T-helper 1 cell treated with Interleukin-12 subunit alpha and Interleukin-12 subunit beta and Interleukin-4 antibody, amounts not matched to agents 30 ng/mL and 1 ng/mL, for 36 hours (primary cell): ENCODE results near the gene CD79B. TPM values are rescaled to one million over a fixed set of nuclear protein-coding genes. Genes with fewer than 3 reads are reported as not detected.
"Not testable (repeated sequence)": the region's sequence is repeated elsewhere in the genome, so short reads cannot be mapped to it uniquely, and the experiment has no call there.

Source experiments
- intact Hi-C: fragments of 100-400 bp; cut with micrococcal nuclease; formaldehyde crosslinking; loops from one replicate; pipeline ENCODE4 v1.15.1; 2024
- total RNA-seq: library from RNA; stranded (reverse); gene quantifications from 2 replicates; pipeline ENCODE4 v1.2.3, GENCODE V29; 2022

The CD79B gene
- total RNA-seq, 1 donor from 2014 or later = 52.5 TPM

- intact Hi-C loops = loop anchor here (5.0 kb wide), 2 partner anchors 58 to 83 kb away; no protein-coding TSS in a partner anchor
Measured at GRCh38 chr17:63934183-63935112, 2.3 kb upstream of the CD79B start.

DNA sequence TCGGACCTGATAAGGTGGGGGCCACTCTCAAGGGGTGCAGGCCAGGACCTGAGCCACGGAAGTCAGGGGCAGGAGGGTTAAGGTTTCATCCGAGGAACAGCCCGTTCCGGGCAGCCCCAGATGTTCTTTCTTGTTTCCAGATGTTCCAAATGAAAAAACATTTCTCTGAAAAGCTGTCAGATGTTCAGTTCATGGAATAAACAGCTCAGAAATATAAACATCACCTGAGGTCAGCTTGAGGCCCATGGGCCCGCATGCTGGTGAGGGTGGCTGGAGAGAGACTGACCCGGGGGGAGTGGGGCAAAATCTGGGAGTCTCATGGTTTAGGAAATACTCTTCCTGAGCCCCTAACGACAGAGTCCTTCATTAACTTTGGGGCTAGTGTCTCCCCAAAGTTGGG lies 1.5 kb upstream of the CD79B start:
- intact Hi-C loops = loop anchor here (5.0 kb wide), 2 partner anchors 59 to 84 kb away; no protein-coding TSS in a partner anchor

DNA sequence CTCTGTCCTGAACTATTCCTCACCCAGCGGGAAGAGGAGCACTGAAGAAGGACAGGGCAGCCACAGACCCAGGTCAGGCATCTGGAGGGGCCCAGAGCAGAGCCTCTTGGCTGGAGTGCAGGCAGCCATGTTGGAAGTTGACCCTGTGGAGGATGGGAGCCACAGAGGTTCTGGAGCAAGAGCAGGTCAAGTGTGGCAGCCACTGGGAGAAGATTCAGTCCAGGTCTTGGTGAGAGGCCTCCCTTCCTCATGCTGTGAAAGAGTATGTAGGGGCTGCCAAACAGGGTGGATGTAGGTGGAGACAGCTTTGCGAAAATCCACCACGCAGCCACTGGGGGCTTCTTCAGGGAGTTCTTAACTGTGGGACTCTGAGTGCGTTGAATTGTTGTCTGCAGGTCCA lies 590 bp upstream of the CD79B start:
- intact Hi-C loops = loop anchor here (1.0 to 5.0 kb wide), 4 partner anchors 14 to 201 kb away; no protein-coding TSS in a partner anchor

DNA sequence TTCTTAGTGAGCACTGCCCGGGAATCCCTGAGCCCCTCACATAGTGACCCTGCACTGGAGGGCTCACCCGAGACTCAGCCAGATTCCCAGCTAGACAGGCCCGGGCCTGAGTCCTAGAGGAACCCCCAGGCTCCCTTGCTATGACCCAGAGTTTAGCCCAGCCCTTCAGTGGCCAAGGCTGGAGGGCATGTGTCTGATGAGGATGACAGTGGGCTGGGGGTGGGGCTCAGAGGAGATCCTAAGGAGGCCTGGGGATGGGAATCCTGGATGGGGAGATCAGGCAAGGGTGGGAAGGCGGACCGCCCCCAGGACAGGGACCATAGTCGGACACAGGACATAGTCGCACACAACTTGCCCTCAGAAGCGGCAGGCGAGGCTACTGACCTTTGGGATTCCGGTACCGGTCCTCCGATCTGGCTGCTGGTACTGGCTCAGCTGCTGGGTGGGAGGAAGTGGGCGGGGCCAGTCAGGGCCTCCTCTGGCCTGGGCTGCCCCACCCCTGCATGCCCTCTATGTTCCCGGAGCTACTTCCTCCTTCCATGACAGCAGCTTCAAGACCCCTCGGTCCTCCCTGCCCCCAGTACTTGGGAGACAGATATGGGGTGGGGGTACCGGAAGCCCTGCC lies 1.1 kb downstream of the CD79B start:
- intact Hi-C loops = loop anchor here (1.0 to 5.0 kb wide), 3 partner anchors 12 to 86 kb away; no protein-coding TSS in a partner anchor

DNA sequence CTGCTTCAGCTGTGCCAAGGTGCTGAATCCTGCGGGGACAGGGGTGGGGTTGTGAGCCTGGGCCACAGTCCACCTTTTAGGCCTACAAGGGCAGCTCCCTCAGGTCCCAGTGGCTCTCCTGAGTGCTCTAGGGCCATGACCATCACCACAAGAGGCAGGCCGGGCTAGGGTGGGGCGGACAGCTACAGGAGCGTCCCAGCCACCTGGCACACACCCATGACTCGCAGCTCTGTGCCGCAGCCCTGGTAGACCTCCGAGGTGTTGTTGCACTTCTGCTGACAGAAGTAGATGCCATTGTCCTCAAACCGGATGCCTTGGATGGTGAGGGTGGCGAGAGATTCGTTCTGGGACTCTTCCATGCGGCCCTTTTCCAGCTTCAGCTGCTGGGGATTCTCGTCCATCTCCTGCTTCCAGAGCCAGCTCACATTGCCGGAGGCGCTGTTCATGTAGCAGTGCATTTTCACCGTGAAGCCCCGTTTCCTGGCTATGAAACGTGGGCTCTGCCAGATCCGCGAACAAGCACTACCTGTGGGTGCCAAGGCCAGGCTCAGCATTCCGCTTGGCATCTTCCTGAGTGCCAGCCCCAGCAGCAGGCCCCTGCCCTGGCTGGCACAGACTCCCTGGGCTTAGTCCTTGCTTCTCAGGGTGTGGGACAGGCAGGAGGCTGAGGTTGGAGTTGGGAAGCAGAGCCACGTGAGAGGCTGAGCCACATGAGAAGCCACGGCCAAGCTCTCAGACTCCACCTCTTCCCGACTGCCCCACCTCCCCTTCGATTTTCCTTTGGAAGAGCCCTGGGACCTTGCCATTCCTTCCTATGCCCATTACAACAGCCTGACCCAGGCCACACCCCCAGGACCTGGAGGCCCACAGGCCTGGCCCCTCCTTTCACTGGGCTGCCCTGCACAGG lies 2.0 kb downstream of the CD79B start:
- intact Hi-C loops = loop anchor here (5.0 kb wide), 2 partner anchors 62 to 87 kb away; no protein-coding TSS in a partner anchor

GRCh38 chr17:63928966-63929695 lies 3.0 kb downstream of the CD79B start:
- intact Hi-C loops = no loop called here

DNA sequence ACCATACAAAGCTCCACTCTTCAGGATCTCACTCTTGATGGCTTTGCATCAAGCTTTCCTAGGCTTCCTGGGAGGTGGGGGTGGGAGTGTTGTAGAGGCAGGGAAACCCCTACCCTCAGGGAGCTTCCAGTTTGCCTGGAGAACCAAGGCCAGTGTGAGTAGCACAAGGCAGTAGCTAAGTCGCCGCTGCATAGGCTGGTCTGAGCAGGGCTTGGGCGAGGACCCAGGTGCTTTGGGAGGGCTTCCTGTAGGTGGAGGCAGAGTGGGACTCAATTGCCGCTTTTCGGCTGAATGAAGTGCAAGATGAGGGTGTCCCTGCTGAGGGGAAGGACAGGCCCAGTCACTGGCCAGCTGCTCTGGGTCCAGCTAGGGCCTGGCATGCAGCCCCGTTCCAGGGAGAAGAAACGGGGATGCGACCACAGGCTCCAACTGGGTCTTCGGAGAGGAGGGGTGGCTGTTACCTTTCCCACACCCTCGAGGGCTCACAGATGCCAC lies 3.9 kb downstream of the CD79B start:
- intact Hi-C loops = no loop called here

GRCh38 chr17:63927464-63928171 lies 4.5 kb downstream of the CD79B start:
- intact Hi-C loops = no loop called here

GRCh38 chr17:63926164-63926563 lies 6.0 kb downstream of the CD79B start:
- intact Hi-C loops = no loop called here

DNA sequence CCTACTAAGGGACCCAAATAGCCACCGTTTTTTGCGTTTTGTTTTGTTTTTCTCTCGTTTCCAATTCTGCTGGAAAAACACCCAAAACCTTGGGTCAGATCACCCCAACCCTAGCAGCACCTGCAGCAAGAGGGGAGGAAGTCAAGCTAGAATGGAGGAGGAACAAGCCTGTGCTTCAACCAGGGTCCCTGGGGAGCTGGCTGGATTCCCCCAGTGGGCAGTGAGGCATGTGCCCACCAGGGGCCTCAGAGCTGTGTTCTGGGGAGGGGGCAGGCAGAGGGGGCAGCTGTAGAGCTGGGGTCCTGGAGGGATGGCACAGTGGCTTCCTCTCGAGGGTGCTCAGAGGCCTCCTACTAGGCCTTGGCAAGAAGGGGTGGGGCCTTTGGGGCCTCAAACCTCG lies 6.5 kb downstream of the CD79B start:
- intact Hi-C loops = no loop called here

DNA sequence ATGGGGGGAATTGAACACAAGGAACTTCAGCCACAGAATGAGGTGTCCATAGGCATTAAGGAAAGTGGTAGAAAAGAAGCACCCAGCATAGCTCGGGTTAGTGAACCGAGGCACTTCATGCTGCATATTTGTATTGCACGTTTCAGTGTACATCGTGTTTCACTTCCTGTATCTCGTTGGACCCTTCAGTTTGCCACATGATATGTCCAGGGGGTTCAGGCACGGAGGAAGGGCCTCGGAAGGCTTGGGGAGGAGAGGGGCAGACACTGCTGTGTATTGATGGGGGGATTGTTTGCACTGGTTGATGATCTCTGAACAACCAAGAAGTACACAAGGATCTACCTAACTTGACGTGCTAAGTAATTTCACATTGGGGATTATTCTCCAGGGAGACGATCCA lies 9.7 kb downstream of the CD79B start:
- intact Hi-C loops = not testable (repeated sequence)

DNA sequence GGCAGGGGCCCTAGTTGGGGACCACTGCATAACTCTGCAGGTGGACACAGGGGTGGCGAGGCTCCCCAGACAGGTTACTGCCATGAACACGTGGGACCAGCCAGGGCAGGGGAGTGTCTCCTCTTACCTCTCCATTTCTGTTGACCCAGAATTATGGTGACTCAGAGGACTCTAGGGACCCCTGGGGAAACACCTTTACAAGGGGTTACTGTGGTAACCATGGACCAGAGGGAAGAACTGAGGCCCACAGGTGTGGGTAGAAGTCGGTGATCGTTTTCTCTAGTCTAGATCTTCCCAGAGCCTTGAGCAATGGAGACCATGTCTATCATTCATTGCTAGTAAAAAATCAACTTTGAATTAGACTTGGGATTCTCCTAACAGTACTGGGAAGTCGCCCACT lies 11.4 kb downstream of the CD79B start:
- intact Hi-C loops = not testable (repeated sequence)

GRCh38 chr17:63920050-63920449 lies 12.1 kb downstream of the CD79B start:
- intact Hi-C loops = not testable (repeated sequence)

GRCh38 chr17:63919311-63919723 lies 12.8 kb downstream of the CD79B start:
- intact Hi-C loops = loop anchor here (1.0 to 2.0 kb wide), 7 partner anchors 12 to 363 kb away; no protein-coding TSS in a partner anchor

- intact Hi-C loops = loop anchor here (1.0 to 2.0 kb wide), 7 partner anchors 12 to 364 kb away; no protein-coding TSS in a partner anchor
Measured at GRCh38 chr17:63918789-63919305, 13.3 kb downstream of the CD79B start, which contains the start of gene GH1. GH1 (minus strand) TSS chr17:63918839; CDS start chr17:63918776, 63 bp downstream.

- intact Hi-C loops = loop anchor here (2.0 kb wide), 1 partner anchor 364 kb away; no protein-coding TSS in a partner anchor
Measured at GRCh38 chr17:63918305-63918704, 13.8 kb downstream of the CD79B start.

DNA sequence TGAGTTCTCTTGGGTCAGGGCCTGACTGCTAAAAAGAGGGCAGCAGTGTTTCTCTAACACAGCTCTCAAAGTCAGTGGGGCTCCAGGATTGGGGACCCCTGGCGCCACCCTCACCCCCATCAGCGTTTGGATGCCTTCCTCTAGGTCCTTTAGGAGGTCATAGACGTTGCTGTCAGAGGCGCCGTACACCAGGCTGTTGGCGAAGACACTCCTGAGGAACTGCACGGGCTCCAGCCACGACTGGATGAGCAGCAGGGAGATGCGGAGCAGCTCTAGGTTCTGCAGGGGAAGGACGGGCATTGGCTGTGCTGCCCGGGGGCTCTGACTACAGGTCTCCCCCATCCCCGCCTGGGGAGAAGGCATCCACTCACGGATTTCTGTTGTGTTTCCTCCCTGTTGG lies 14.5 kb downstream of the CD79B start:
- intact Hi-C loops = loop anchor here (2.0 kb wide), 1 partner anchor 365 kb away; no protein-coding TSS in a partner anchor

DNA sequence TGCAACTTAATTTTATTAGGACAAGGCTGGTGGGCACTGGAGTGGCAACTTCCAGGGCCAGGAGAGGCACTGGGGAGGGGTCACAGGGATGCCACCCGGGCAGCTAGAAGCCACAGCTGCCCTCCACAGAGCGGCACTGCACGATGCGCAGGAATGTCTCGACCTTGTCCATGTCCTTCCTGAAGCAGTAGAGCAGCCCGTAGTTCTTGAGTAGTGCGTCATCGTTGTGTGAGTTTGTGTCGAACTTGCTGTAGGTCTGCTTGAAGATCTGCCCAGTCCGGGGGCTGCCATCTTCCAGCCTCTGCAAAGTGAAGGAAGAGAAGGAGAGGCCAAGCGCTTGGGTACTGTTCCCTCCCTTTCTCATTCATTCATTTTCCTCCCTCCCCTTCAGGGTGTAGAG lies 14.9 kb downstream of the CD79B start:
- intact Hi-C loops = not testable (repeated sequence)
